Uterus (tissue), 2 donors: ENCODE data around the gene UROS.

Source experiments
- POLR2A ChIP-seq, 2 donors: fragments of 450-650 bp; IDR thresholded peaks; one replicate each; pipeline ENCODE4 v1.6.1; 2016; ENCODE audit warnings: antibody characterized with exemption in 2 of 2, mild to moderate bottlenecking in 1 of 2, moderate library complexity in 1 of 2
- TF ChIP-seq, protein P1 (sequence below), 4 experiments: fragments of 200-600 bp in 2 of 4; fragments of 450-650 bp in 2 of 4; sonication (generic) in 2 of 4; IDR thresholded peaks; one replicate each; pipeline ENCODE4 v1.5.1; 2016 to 2019; ENCODE audit warnings: antibody characterized with exemption in 4 of 4, mild to moderate bottlenecking in 2 of 4, moderate library complexity in 1 of 4

DNA sequence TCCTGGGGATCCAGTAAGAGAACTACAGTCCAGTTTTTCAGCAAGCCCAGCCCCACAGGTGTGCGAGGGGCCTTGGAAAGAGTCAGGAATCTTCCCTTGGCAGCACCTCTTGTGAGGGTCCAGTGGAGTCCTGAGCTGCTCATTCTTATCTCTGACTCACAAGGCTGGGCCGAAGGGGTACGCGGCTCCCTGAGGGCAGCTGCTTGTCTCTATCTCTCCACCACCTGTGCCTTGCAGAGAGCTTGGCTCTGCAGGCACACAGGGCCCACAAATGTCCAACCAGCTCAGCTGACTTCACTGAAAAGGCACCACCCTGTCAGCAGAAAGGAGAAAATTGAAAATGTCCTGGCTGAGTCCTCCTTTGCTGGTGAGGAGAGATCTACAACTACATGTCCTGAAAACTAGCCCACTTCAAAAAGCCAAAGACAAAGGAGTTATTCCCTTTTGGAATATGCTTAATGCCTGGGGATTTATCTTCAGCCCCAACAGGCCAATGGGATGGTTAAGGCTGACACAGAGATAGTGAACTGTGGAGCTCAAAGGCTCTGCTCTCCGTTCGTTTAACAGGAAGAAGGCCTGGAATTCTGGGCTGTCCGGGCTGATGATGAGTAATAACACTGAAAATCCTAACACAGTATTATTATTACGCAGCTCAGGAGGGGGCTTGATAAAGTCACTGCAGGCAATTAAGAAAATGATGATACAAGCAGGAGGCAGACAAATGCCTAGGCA, 23.4 kb downstream of the UROS start:
- TF ChIP-seq, protein P1, sequence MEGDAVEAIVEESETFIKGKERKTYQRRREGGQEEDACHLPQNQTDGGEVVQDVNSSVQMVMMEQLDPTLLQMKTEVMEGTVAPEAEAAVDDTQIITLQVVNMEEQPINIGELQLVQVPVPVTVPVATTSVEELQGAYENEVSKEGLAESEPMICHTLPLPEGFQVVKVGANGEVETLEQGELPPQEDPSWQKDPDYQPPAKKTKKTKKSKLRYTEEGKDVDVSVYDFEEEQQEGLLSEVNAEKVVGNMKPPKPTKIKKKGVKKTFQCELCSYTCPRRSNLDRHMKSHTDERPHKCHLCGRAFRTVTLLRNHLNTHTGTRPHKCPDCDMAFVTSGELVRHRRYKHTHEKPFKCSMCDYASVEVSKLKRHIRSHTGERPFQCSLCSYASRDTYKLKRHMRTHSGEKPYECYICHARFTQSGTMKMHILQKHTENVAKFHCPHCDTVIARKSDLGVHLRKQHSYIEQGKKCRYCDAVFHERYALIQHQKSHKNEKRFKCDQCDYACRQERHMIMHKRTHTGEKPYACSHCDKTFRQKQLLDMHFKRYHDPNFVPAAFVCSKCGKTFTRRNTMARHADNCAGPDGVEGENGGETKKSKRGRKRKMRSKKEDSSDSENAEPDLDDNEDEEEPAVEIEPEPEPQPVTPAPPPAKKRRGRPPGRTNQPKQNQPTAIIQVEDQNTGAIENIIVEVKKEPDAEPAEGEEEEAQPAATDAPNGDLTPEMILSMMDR (IDR thresholded peaks at IDR 0.05), result no peak
- no peak for TF ChIP-seq POLR2A (IDR thresholded peaks at IDR 0.05)
